K562 (cell line): Measurements from ENCODE around the gene ZNF418. TPM values are rescaled to one million over a fixed set of nuclear protein-coding genes. Genes with fewer than 3 reads are reported as not detected.

Experiments used
- ATAC-seq: fragments of 200-7000 bp; cut with Tn5 transposase; 3 replicates; pipeline ENCODE4 v1.9.1; 2020; ENCODE audit warnings: moderate library complexity
- BruUV-seq: library from RNA; stranded (reverse); fragments of 400-500 nt; replicated peaks from 2 replicates; lab custom pipeline; 2021; lab: Mats Ljungman, UMichigan
- CTCF ChIA-PET: fragments of 300-600 bp; formaldehyde crosslinking; extraction: SDS; loops from one replicate; lab custom pipeline; 2021; ENCODE audit warnings: low intra/inter-chr PET ratio; lab: Yijun Ruan, JAX
- POLR2A ChIA-PET: fragments of 300-600, 350-650 bp; sonication (Branson Sonifier 250); formaldehyde crosslinking; extraction: SDS; loops from one replicate; lab custom pipeline; 2021; ENCODE audit warnings: antibody characterized with exemption, inconsistent platforms; lab: Yijun Ruan, JAX
- DNase-seq, 4 experiments: peaks; one replicate each; pipeline versions ENCODE4 v3.0.0 to v3.0.0-alpha.2; 2011 to 2018; ENCODE audit warnings: low spot score in 3 of 4, mixed read lengths in 3 of 4; ENCODE audit errors: extremely low read depth in 1 of 4
- FAIRE-seq: peaks from 2 replicates; lab custom pipeline; 2011; peaks lifted over from hg19 to GRCh38; lab: Jason Lieb, UNC
- H2AFZ ChIP-seq: 2 replicates; pipeline ENCODE4 v1.6.0; 2011; ENCODE audit warnings: low read depth, low read length, control low read depth, inconsistent platforms
- H3K27ac ChIP-seq: fragments of 200-600 bp; 3 replicates; pipeline ENCODE4 v1.8.0; 2011; ENCODE audit warnings: low read depth, mild to moderate bottlenecking, control low read depth, inconsistent platforms, low read length, moderate library complexity, mixed read lengths; ENCODE audit errors: extremely low read depth
- H3K27me3 ChIP-seq, 2 experiments: fragments of 300-600 bp in 1 of 2; 2 replicates in 1 of 2; 3 replicates in 1 of 2; pipeline versions ENCODE4 v1.6.0 to v1.8.0; 2011; ENCODE audit warnings: inconsistent platforms in 2 of 2, low read length in 2 of 2, mild to moderate bottlenecking in 1 of 2, mixed read lengths in 1 of 2, moderate library complexity in 1 of 2; ENCODE audit not compliant: control insufficient read depth in 2 of 2, insufficient read depth in 2 of 2
- H3K36me3 ChIP-seq: fragments of 300-600 bp; 3 replicates; pipeline ENCODE4 v1.8.0; 2011; ENCODE audit warnings: mild to moderate bottlenecking, low read length, inconsistent platforms; ENCODE audit not compliant: control insufficient read depth, insufficient read depth
- H3K4me1 ChIP-seq, 2 experiments: fragments of 200-600 bp in 1 of 2; replicated peaks in 1 of 2; 2 replicates in 1 of 2; 3 replicates in 1 of 2; pipeline versions ENCODE4 v1.5.1 to v1.8.0; 2011; ENCODE audit warnings: inconsistent platforms in 2 of 2, low read length in 2 of 2, mild to moderate bottlenecking in 1 of 2, mixed read lengths in 1 of 2, moderate library complexity in 1 of 2; ENCODE audit not compliant: control insufficient read depth in 2 of 2, insufficient read depth in 2 of 2
- H3K4me2 ChIP-seq: 2 replicates; pipeline ENCODE4 v1.6.1; 2011; ENCODE audit warnings: low read length, control low read depth, inconsistent platforms, mixed read lengths; ENCODE audit not compliant: insufficient read depth
- H3K4me3 ChIP-seq: fragments of 200-600 bp; sonication (generic), shearing (Covaris generic); 2 replicates; pipeline ENCODE4 v1.5.1; 2016; ENCODE audit warnings: control low read depth, inconsistent platforms
- H3K79me2 ChIP-seq: fragments of 200-600 bp; 3 replicates; pipeline ENCODE4 v1.8.0; 2011; ENCODE audit warnings: low read length, inconsistent platforms; ENCODE audit not compliant: control insufficient read depth, insufficient read depth
- H3K9ac ChIP-seq, 2 experiments: 2 replicates each; pipeline versions ENCODE4 v1.6.0 to v1.6.1; 2011; ENCODE audit warnings: low read depth in 2 of 2, low read length in 2 of 2, control low read depth in 1 of 2, inconsistent platforms in 1 of 2, mild to moderate bottlenecking in 1 of 2, mixed read lengths in 1 of 2; ENCODE audit not compliant: insufficient read depth in 1 of 2
- H3K9me1 ChIP-seq: one replicate; pipeline ENCODE4 v1.6.0; 2011; ENCODE audit warnings: inconsistent platforms, mild to moderate bottlenecking, low read length, moderate library complexity; ENCODE audit not compliant: control insufficient read depth, insufficient read depth
- H3K9me3 ChIP-seq: replicated peaks from 2 replicates; pipeline ENCODE4 v1.5.1; 2011; ENCODE audit warnings: low read depth, low read length, inconsistent platforms; ENCODE audit not compliant: control insufficient read depth, insufficient read depth
- H4K20me1 ChIP-seq: replicated peaks from 2 replicates; pipeline ENCODE4 v1.6.1; 2011; ENCODE audit warnings: low read length, inconsistent platforms, mixed read lengths; ENCODE audit not compliant: control insufficient read depth, insufficient read depth
- FOXP4 ChIP-seq: sonication (generic); formaldehyde crosslinking; IDR thresholded peaks from 2 replicates; pipeline ENCODE4 v1.8.0; 2022; ENCODE audit warnings: mild to moderate bottlenecking, missing genetic modification reagents, borderline replicate concordance
- KAT2B ChIP-seq: IDR thresholded peaks from one replicate; pipeline ENCODE4 v1.6.1; 2012; ENCODE audit warnings: low read depth, mild to moderate bottlenecking, control low read depth, inconsistent platforms, low read length, moderate library complexity
- MEIS2 ChIP-seq: fragments of 450-650 bp; IDR thresholded peaks from 2 replicates; pipeline ENCODE4 v1.6.1; 2014; ENCODE audit warnings: mild to moderate bottlenecking; ENCODE audit not compliant: partially characterized antibody
- NFIC ChIP-seq: fragments of 450-650 bp; IDR thresholded peaks from 2 replicates; pipeline ENCODE4 v1.6.1; 2017; ENCODE audit warnings: mild to moderate bottlenecking, inconsistent platforms
- POLR2AphosphoS2 ChIP-seq: IDR thresholded peaks from 2 replicates; pipeline ENCODE4 v1.6.1; 2012; ENCODE audit warnings: low read length, improper control_type of control experiment
- ZC3H4 ChIP-seq: sonication (generic); formaldehyde crosslinking; IDR thresholded peaks from 2 replicates; pipeline ENCODE4 v1.9.0; 2021; ENCODE audit warnings: missing genetic modification reagents, borderline replicate concordance
- ZNF407 ChIP-seq: fragments of 450-650 bp; IDR thresholded peaks from 2 replicates; pipeline ENCODE4 v1.6.1; 2016; ENCODE audit warnings: low read depth
- WGBS: fragments of 100-300 bp; shearing (Covaris generic); methylation state at CpG from one replicate; pipeline ENCODE4 v1.1.6; 2016; ENCODE audit warnings: low coverage, mixed read lengths; ENCODE audit not compliant: insufficient coverage; ENCODE audit errors: missing lambda C conversion rate; 5-methylcytosine and 5-hydroxymethylcytosine counted together
- in situ Hi-C: fragments of 300-500 bp; cut with MboI; formaldehyde crosslinking; loops from 4 replicates; pipeline ENCODE4 v1.15.0; 2018; ENCODE audit warnings: inconsistent platforms, mixed read lengths
- intact Hi-C: fragments of 100-400 bp; cut with micrococcal nuclease; formaldehyde crosslinking; loops from 2 replicates; pipeline ENCODE4 v1.14.2; 2022
- polyA plus RNA-seq, 8 experiments: library from polyadenylated mRNA; depleted of rRNA in 4 of 8; stranded (reverse) in 5 of 8; unstranded in 3 of 8; fragments of >200 nt; fragmentation: Nextera tagmentation in 2 of 8; fragmentation: Illumina TruSeq in 1 of 8; extraction: Ambion mirVana in 2 of 8; extraction: Trizol in 1 of 8; gene quantifications; 2 replicates each; pipeline versions ENCODE4 v1.2.1 to v1.2.3, GENCODE V29; 2011 to 2014; ENCODE audit warnings: inconsistent platforms in 1 of 8, missing spikeins in 1 of 8
- total RNA-seq, 7 experiments: library from RNA; depleted of rRNA in 6 of 7; stranded (reverse); fragments of >200 nt in 6 of 7; fragmentation: Illumina TruSeq in 2 of 7; extraction: Trizol in 2 of 7; gene quantifications; 2 replicates each; pipeline versions ENCODE4 v1.2.1 to v1.2.3, GENCODE V29; 2011 to 2021; ENCODE audit warnings: low replicate concordance in 1 of 7

Gene ZNF418
- total and polyA plus RNA-seq, 9 of the 15 experiments (the other 6 are each of a cell fraction or from before 2014, with no cell fraction given): 0.11 to 0.70 (median 0.32) TPM

GRCh38 chr19:57887195-57887941 lies 47.8 kb downstream of the ZNF418 start:
- Histone ChIP-seq H3K79me2 (no peaks in the 10 kb centered on the region), H3K27me3 (no peaks in the 10 kb centered on the region), H3K9me3 (peaks cover 4% of the 10 kb centered on the region), H3K9me1 (no peaks in the 10 kb centered on the region), H3K4me3 (no peak overlapping the region), H2AFZ (no peak overlapping the region), H3K4me1 (peaks cover 0 to 5% of the 10 kb centered on the region in 2 experiments; a peak in 2 of 5 replicates), H3K36me3 (no peaks in the 10 kb centered on the region), H4K20me1 (no peaks in the 10 kb centered on the region), H3K9ac (no peak overlapping the region), H3K4me2 (no peak overlapping the region), H3K27ac (no peak overlapping the region)
- no TSS peak for BruUV-seq
- ChIA-PET POLR2A (interaction anchor here (1.4 kb wide), 1 partner anchor 9 kb away, joined by 4 read pairs; no protein-coding TSS in a partner anchor), CTCF (no interaction called here)
- no peak for ATAC-seq
- intact Hi-C loops: no loop called here
- no peak for FAIRE-seq
- no peak for DNase-seq
- TF ChIP-seq POLR2AphosphoS2: no peak
- no peak for TF ChIP-seq FOXP4 (CRISPR knock-in tag)
- TF ChIP-seq KAT2B: no peak
- no peak for TF ChIP-seq ZC3H4 (CRISPR knock-in tag)
- TF ChIP-seq ZNF407: no peak
- peak; percentile 58 for TF ChIP-seq NFIC
- no peak for TF ChIP-seq MEIS2
- 14% methylated on average over 6 of the region's 6 CpGs for WGBS
- in situ Hi-C loops: no loop called here
